Left ventricle myocardium inferior (tissue), 1 donor: ENCODE data around the gene ZNF365. TPM values are rescaled to one million over a fixed set of nuclear protein-coding genes. Genes with fewer than 3 reads are reported as not detected.

ENCODE experiments used
- DNase-seq: peaks from one replicate; pipeline ENCODE4 v3.0.0-alpha.2; 2020
- H3K27ac ChIP-seq: fragments of 200-600 bp; replicated peaks from 2 replicates; pipeline ENCODE4 v1.8.0; 2021
- H3K27me3 ChIP-seq: fragments of 200-600 bp; 2 replicates; pipeline ENCODE4 v1.8.0; 2021; ENCODE audit warnings: low read depth
- H3K36me3 ChIP-seq: fragments of 200-600 bp; 2 replicates; pipeline ENCODE4 v1.8.0; 2021
- H3K4me1 ChIP-seq: fragments of 200-600 bp; 2 replicates; pipeline ENCODE4 v1.8.0; 2021
- H3K4me3 ChIP-seq: fragments of 200-600 bp; 2 replicates; pipeline ENCODE4 v1.8.0; 2021; ENCODE audit warnings: mild to moderate bottlenecking, moderate library complexity
- H3K9me3 ChIP-seq: fragments of 200-600 bp; replicated peaks from 2 replicates; pipeline ENCODE4 v1.8.0; 2021
- intact Hi-C: fragments of 100-400 bp; cut with micrococcal nuclease; formaldehyde crosslinking; loops from one replicate; pipeline ENCODE4 v1.11.0; 2022
- total RNA-seq: library from RNA; stranded (reverse); fragmentation: NEBNext Ultra II Directional; extraction: Animal tissue kit (Norgen Biotek cat#: 25700); gene quantifications from one replicate; pipeline ENCODE4 v1.2.1, GENCODE V29; 2021
- TF ChIP-seq, protein P1 (sequence below): fragments of 200-600 bp; IDR thresholded peaks from 2 replicates; pipeline ENCODE4 v1.8.0; 2021; ENCODE audit warnings: antibody characterized with exemption, mild to moderate bottlenecking, borderline replicate concordance
- donor health status: DM: no; HTN: yes; CAD: no; lungs with severe emphysema.

The ZNF365 gene
- total RNA-seq, 1 donor from 2014 or later = 0.60 TPM

DNA sequence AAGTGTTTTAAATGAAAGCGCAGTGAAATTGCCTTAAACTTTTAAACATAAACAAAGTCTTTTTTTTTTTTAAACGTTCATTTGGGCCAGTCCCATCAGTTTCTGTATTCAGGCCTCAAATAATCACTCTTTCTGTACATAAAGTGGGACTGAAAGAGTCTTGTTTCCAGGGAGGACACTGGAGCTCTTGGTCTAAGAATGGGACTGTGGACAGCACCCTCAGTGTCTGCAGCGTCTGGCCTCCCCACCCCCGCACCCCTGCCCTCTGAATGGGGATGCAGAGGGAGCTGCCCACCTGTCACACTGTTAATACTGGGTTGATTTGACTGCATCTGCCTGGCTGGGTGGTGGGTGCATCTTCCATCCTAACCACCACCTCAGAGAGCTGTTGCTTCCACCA is 5.2 kb downstream of the ZNF365 start:
- Histone ChIP-seq H3K27ac (no peak overlapping the region), H3K4me1 (peaks cover 3% of the 10 kb centered on the region), H3K9me3 (no peaks in the 10 kb centered on the region), H3K36me3 (no peaks in the 10 kb centered on the region), H3K4me3 (no peak overlapping the region), H3K27me3 (peaks cover 32% of the 10 kb centered on the region)
- DNase-seq = no peak
- intact Hi-C loops = no loop called here
- TF ChIP-seq, protein P1, sequence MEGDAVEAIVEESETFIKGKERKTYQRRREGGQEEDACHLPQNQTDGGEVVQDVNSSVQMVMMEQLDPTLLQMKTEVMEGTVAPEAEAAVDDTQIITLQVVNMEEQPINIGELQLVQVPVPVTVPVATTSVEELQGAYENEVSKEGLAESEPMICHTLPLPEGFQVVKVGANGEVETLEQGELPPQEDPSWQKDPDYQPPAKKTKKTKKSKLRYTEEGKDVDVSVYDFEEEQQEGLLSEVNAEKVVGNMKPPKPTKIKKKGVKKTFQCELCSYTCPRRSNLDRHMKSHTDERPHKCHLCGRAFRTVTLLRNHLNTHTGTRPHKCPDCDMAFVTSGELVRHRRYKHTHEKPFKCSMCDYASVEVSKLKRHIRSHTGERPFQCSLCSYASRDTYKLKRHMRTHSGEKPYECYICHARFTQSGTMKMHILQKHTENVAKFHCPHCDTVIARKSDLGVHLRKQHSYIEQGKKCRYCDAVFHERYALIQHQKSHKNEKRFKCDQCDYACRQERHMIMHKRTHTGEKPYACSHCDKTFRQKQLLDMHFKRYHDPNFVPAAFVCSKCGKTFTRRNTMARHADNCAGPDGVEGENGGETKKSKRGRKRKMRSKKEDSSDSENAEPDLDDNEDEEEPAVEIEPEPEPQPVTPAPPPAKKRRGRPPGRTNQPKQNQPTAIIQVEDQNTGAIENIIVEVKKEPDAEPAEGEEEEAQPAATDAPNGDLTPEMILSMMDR = no peak

DNA sequence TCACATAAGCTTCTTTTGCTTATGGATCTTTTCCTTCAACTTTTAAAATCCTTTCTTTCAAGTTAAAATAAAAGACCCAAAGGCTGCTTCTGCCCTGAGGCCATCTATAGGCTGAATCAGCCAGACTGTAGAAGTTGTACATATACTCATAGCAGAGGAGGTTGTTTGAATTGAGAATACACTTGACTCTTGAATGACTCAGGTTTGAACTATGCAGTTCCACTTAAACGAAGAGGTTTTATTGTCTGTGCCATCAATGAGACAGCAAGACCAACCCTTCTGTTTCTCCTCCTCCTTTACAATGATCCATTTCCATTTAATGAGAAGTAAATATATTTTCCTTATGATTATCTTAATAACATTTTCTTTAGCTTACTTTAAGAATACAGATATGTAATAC is 5.8 kb downstream of the ZNF365 start:
- no peaks in the 10 kb centered on the region for H3K4me1 ChIP-seq
- H3K27me3 ChIP-seq = peaks cover 26% of the 10 kb centered on the region
- no peak overlapping the region for H3K27ac ChIP-seq
- no peak overlapping the region for H3K4me3 ChIP-seq
- intact Hi-C loops = no loop called here
- H3K9me3 ChIP-seq = no peaks in the 10 kb centered on the region
- TF ChIP-seq, protein P1 = no peak
- DNase-seq = no peak
- no peaks in the 10 kb centered on the region for H3K36me3 ChIP-seq

DNA sequence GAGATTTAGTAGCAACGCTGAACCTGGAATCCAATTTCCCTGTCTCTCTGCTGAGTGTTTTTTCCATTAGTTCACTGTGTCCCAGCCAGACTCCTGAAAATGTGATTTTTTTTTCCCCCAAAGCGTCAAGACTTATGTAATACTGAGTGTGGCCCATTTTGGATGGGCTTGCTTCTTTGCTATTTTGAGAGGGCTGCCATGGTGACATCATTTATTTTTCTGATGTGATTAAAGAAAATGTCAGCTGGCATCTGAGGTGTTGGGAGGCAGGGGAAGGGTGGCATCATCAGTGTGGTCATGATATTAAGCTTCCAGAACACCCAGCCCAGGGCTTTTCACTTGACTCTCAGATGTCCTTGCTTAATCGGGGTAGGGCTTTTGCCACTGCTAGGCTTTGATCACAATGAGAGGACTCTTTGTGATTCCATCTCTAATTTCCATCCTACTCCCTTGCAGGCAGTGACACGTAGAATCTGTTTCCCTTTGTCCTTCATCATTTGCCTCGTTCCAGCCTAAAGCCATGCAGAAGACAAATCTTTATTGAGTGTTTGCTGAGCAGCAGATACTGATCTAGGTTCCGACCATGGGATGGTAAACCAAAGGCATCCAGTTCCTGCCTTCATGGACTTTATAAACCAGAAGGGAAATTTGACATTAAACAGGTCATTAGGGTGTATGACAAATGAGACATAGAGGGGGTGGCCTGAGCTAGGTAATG is 7.4 kb downstream of the ZNF365 start:
- DNase-seq = no peak
- TF ChIP-seq, protein P1 = no peak
- Histone ChIP-seq H3K4me1 (no peaks in the 10 kb centered on the region), H3K4me3 (no peak overlapping the region), H3K27me3 (peaks cover 13% of the 10 kb centered on the region), H3K9me3 (no peaks in the 10 kb centered on the region), H3K36me3 (no peaks in the 10 kb centered on the region), H3K27ac (no peak overlapping the region)
- intact Hi-C loops = no loop called here

DNA sequence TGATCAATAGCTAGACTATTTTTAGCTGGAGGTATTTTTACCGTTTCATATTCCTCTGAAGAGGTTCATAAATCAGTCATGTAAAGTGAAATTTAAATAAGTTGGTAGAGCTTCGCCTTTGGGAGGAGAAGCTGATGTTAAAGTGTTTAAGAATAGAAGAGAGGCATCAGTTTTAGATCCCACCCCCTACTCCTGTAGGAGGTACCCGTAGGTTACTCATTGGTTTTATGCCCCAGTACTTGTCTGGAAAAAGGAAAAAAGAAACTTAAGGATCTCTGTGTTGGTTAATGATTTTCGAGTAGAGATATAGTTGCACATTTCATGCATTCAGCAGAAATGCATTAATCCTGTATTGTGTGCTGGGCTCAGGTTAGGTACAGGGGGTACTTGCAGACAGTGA is 8.7 kb downstream of the ZNF365 start:
- Histone ChIP-seq H3K9me3 (no peaks in the 10 kb centered on the region), H3K27me3 (peaks cover 10% of the 10 kb centered on the region), H3K4me1 (no peaks in the 10 kb centered on the region), H3K4me3 (no peak overlapping the region), H3K36me3 (no peaks in the 10 kb centered on the region), H3K27ac (no peak overlapping the region)
- intact Hi-C loops = no loop called here
- TF ChIP-seq, protein P1 = no peak
- DNase-seq = no peak

DNA sequence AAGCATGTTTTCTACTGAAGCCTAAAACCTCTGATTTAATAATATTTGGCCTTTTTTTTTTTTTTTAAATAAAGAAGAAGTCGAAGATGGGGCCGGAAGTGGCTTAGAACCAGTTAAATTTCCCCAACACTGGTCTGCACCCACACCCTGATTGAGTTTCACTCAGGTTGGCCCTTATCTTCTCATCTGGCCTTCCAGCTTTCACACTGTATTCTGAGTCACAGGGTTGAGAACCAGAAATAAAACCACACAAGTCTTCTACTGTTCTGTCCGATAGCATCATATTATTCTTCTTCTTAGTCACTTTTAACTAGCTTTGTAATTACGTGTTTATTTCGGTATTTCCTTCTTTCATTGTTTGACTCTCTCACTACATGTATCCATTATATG is 9.9 kb downstream of the ZNF365 start:
- H3K36me3 ChIP-seq = no peaks in the 10 kb centered on the region
- H3K4me1 ChIP-seq = no peaks in the 10 kb centered on the region
- no peak overlapping the region for H3K27ac ChIP-seq
- no peak for DNase-seq
- no peaks in the 10 kb centered on the region for H3K9me3 ChIP-seq
- intact Hi-C loops = no loop called here
- no peak overlapping the region for H3K4me3 ChIP-seq
- TF ChIP-seq, protein P1 = no peak
- peaks cover 10% of the 10 kb centered on the region for H3K27me3 ChIP-seq
